ENCODE measurements around the gene CACNA1S.

Gene CACNA1S

GRCh38 chr1:201090541-201090940 is 21.7 kb downstream of the CACNA1S start:
- no peak for DNase-seq

GRCh38 chr1:201089596-201089995 is 22.6 kb downstream of the CACNA1S start:
- DNase-seq, result no peak

DNA sequence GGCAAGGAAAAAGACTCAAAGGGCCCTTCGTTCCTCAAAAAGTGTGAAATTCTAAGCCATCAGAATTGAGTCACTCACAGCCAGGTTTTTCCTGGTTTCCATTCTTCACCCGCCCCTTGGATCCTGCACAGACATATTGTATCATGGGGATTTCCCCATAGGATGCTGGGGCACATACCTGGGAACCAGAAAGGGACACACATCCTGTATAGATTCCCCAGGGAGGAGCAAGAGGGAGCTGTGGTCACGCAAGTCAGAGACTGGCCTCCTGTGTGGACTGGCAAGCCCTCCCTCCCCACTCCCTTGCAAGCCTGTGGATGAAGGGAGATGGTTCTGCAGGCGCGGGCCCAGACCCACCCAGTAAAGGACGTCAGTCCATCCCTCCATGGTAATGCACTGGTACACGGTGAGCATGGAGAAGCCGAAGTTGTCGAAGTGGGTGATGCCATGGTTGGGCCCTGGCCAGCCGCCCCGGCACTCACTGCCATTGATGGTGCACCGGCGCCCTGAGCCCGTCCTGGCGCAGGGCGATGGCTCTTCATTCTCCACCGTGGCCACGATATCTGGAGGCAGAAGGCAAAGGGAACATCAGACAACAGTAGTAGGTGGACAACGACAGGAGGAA is 23.2 kb downstream of the CACNA1S start:
- no peak for DNase-seq

DNA sequence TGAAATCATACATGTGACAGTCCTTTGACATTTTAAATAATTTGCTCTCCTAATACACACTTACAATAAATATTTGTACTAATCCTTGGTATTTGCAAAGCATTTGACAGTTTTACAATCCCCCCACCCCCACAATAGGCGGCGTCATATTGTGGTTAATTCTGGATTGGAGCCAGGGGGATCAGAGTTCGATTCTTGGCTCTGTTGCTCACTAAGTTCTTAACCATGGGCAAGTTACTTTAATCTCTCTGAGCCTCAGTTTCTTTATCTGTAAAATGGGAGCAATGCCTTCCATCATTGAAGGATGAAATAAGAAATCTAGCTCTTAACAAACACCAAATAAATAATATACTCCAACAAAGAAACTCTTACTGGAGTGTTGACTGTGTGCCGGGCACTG is 23.8 kb downstream of the CACNA1S start:
- no peak for DNase-seq

- peak; percentile 85 for DNase-seq
Observed at GRCh38 chr1:201085902-201086735, 26.1 kb downstream of the CACNA1S start.

GRCh38 chr1:201084295-201084694 is 27.9 kb downstream of the CACNA1S start:
- DNase-seq, result peak; percentile 75

DNA sequence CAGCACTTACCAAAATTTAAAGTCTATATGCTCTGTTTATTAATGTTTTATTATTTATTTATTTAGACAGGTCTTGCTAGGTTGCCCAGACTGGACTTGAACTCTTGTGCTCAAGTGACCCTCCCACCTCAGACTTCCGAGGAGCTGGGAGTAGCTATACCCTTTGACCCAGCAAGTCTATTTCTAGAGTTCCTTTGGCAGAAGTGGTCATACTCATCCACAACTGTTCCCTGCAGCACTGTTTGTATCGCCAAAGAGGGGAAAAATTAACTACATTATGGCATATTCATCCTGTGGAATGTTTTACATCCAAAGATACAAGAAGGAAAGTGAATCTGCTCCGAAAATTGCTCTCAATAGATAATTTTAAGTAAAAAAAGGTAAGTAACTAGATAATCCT is 28.5 kb downstream of the CACNA1S start:
- no peak for DNase-seq

DNA sequence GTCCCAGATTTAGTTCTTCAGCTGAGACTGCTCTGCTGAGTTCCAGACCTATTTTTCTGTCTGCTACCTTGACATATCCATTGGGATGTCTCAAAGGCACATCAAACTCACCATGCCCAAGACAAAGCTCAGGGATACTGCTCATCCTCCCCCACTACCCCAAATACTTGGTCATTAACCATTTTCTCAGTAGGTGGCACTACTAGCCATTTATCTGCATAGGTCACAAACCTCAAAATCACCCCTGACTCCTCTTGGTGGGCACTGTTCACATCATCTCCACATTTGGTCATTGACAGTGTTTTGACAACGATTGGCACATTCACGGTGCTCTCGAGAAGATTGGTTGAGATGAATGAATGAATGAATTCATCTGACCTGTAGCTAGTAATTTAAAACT is 32.1 kb downstream of the CACNA1S start:
- DNase-seq, result no peak

- no peak for DNase-seq
Observed at GRCh38 chr1:201077736-201078135, 34.5 kb downstream of the CACNA1S start.

DNA sequence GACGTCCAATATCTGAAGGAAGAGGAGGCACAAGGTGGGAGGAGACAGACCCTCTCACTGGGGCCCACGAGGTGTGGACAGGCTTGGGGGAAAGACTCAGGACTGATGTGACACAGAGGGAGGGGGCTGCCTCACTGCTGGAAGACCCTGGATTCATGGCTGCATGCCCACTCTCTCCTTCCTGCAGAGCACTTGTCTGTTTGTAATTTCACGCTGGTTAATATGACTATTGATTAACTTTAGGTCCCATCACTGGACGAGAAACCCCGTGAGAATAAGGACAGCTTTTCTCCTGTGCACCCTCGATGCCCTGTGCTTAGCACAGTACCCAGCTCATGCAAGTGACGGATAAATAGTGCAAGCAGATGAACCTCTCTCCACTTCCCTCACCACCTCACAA is 35.1 kb downstream of the CACNA1S start:
- no peak for DNase-seq

DNA sequence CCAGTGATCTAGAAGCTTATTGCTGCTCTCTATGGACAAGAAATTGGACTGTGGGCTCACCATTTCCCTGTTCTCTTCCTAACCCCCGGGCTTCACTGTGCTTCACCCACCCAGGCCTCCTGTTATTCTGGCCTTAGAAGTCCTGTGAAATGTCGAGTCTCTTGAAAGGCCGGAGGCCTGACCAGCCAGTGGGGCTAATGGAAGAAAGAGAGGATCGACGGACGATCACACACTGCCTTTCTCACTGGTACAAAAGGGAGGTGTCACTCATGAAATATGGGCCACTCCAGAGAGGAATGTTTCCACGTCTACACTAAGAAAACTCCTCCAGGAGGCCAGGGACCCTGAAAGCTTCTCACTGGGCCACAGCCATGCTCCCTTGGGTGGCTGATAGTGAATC is 36.1 kb downstream of the CACNA1S start:
- DNase-seq, result no peak

- no peak for DNase-seq
Observed at GRCh38 chr1:201074018-201074417, 38.2 kb downstream of the CACNA1S start.

DNA sequence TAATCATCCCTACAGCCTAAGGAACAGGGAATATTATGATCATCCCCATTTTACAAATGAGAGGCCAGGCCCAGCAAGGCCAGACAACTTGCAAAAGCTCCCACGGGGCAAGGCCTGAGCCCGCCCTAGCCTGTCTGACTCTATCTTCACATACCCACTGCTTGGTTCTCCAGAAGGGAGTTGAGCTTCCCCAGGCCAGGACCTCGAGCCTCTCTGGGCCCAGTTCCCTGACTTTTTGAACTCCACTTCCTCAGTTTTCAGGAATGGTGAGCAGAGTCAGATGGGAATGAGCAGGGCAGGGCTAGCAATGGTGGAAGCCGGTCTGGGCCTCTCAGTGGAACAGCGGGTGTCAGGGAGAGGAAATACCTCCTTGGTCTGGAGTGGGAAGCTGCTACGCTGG is 39.3 kb downstream of the CACNA1S start:
- DNase-seq, result no peak

DNA sequence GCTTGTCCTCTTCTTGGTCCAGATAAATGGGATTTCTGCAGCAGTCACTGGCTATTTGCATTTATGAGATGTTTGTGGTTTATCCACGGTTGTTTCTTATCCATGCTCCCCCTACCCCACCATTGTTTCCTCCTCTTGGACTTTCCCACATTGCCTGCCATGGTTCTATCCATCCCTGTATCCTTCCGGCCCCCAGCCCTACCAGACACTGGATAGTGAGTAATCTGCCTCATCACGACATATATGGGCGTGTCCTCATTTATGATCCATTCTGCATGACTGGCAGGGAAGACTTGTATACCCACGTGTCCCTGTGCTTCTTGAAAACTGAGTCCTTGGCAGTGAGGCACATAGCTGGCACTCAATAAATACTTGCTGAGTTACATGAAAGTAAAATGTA is 40.1 kb downstream of the CACNA1S start:
- DNase-seq, result no peak

- no peak for DNase-seq
Observed at GRCh38 chr1:201069636-201070035, 42.6 kb downstream of the CACNA1S start.

DNA sequence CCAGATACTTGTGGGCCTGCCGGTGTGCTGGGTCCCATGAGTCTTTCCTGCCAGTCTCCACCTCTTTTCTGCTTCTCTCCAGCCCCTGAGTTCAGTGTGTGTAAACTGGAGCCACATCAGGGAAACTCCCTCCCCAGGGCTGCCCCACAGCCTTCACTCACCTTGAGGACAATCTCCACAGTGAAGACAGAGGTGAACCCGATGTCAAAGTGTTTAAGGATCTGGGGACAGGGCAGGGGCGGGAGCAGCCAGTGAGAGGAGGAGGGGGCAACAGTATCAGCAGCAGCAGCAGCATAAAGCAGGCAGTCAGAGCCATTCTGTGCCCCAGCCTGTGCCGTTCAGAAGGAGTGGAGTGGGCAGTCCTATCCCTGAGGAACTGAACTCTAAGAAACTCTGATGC is 43.2 kb downstream of the CACNA1S start:
- no peak for DNase-seq

GRCh38 chr1:201066986-201067385 is 45.2 kb downstream of the CACNA1S start:
- no peak for DNase-seq

DNA sequence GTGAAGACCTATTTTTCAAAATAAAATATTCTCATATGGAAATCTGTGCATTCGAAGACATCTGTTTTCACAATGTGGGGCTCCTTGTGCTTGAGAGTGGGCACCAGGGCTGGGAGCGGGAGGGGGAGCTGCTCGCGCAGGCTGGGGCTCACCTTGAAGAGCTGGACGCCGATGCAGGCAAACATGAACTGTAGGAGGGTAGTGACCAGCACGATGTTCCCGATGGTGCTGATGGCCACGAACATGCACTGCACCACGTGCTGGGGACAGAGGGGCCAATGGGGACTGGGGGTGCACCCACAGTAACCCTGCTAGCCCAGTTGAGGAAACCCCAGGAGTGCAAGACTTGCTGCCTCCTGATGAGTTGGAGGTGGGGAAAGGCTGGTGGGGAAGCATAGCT is 46.5 kb downstream of the CACNA1S start:
- no peak for DNase-seq

DNA sequence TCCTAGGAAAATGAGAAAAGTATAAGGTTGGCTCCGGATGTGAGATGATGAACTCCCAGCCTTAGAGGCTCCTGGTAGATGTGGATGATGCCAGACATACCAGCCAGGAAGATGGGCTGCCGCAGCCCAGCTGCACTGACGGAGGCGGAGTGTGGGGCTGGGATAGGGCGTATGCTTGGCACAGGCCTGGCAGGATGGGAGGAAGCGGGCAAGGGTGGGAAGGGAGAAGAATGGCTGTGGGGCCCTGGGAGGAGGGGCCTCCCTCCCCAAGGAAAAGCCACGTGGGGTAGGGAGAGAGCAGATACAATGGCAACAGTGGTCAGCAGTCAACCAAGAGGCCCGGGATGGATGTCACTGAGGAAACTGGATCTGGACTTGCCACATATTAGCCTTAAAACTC is 47.4 kb downstream of the CACNA1S start:
- DNase-seq, result no peak

GRCh38 chr1:201063145-201063544 is 49.1 kb downstream of the CACNA1S start:
- no peak for DNase-seq

DNA sequence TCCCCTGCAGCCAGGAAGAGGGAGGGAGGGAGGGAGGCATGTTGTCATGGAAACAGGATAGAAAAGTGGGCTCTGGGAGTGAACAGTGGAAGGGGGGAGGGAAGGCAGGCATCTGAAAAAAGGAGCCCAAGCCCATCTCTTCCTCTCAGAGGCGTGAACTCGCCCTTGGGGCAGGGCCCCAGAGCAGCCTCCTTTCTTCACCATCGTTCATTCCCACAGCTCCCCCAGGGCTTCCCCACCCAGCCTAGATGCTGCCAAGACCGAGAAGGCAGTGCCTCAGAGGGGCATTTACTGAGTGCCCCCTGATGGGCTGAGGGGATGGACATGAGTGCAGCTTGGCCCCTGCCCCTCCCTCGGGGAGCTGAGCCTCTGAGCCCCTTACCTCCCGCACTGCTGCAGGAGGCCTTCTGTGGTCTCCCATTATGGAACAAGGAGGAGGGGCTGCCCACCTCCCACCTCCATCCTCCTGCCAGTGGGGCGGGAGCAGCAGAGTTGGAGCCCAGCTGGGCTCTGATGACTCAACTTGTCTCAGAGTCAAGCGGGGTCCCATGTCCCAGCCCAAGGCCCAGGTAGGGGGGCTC is 49.6 kb downstream of the CACNA1S start:
- no peak for DNase-seq

DNA sequence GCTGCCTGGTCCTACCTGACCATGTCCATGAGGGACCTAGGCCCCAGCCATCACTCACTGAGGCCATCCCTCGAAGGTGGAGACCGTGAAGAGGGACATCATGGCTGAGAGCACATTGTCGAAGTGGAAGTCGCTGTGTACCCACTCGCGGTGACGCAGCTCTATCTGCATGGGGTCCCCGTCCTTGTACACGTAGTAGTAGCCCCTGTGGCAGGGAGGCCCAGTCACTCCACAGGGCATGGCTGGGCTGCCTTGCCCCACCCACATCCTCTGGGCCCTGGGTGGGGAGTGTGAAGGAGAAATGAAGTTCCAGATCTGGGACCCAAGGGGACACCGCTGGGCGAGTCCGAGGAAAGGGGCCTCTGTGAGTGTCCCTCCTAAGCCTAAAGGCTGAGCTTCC is 50.3 kb downstream of the CACNA1S start:
- no peak for DNase-seq

GRCh38 chr1:201061049-201061448 is 51.2 kb downstream of the CACNA1S start:
- no peak for DNase-seq

DNA sequence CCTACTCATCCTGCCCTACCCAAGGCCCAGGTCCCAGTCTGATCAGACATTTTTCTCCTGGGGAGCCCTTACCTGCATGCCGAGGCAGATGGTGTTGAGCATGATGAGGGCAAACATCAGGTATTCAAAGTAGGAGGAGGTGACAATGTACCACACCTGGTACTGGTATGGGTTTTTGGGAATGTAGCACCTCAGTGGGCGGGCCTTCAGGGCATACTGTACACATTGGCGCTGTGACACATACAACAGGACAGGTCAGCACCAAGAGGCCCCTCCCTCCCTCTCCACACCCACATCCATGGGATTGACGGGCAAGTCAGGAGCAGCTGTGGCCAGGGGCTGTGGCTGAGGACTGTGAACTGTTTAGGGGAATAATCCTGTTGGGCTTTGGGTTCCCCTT is 51.6 kb downstream of the CACNA1S start:
- DNase-seq, result no peak

All from DMS53 (cell line).